Daoy (cell line): Measurements from ENCODE around the gene KIF20B. TPM values are rescaled to one million over a fixed set of nuclear protein-coding genes. Genes with fewer than 3 reads are reported as not detected.

Experiments used
- total RNA-seq: library from RNA; depleted of rRNA; stranded (reverse); fragments of >200 nt; shearing (Covaris generic); gene quantifications from 2 replicates; pipeline ENCODE4 v1.2.3, GENCODE V29; 2014; rRNA removed

Gene KIF20B
- total RNA-seq, 1 experiment from 2014 or later = 34.3 TPM

Other genes starting within 250 kb of the KIF20B start
- gene SLC16A12, start 166.0 kb upstream of the KIF20B start, total RNA-seq = 0.06 and 0.24 TPM in 2 replicates
- 10.0 and 11.2 TPM in 2 replicates for gene PANK1, start 56.3 kb upstream of the KIF20B start, total RNA-seq